Measurements from ENCODE around the gene HECW1. TPM values are rescaled to one million over a fixed set of nuclear protein-coding genes. Genes with fewer than 3 reads are reported as not detected.

HECW1 gene
- total RNA-seq, 4 donors from 2014 or later: 0.09 to 0.32 (median 0.12) TPM

DNA sequence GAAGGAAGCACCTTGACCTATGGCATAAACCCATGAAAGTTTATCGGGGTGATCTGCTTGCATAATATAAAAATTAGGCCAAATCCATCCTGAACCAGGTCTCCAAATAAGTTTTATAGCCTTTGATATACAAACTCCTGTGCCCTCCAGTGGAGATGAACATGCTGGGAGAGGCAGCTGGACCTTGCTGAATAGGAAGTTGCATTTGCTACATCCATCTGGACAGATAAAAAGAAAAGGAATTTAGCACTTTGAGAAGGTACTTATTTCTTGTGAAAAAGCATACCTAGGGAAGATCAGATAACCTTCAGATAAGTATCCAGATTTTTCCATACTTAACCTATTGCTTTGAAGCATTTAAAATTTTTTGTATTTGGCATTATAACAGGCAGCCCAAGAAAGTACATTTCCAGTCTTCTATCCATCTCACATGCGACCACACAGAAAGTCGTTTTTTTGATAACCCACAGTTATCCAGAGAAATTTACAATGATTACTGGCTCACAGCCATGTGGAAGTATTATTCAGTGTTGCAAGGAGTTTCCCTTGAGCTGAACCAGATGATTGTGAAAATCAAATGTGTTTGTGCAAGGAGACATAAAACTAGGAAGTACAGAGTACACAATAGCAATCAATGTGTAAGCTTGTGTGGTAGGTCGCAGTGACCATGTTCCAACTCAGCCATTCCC is 346.0 kb downstream of the HECW1 start:
- ATAC-seq (ENCODE audit: low FRiP score): no peak
- TF ChIP-seq, protein P1, sequence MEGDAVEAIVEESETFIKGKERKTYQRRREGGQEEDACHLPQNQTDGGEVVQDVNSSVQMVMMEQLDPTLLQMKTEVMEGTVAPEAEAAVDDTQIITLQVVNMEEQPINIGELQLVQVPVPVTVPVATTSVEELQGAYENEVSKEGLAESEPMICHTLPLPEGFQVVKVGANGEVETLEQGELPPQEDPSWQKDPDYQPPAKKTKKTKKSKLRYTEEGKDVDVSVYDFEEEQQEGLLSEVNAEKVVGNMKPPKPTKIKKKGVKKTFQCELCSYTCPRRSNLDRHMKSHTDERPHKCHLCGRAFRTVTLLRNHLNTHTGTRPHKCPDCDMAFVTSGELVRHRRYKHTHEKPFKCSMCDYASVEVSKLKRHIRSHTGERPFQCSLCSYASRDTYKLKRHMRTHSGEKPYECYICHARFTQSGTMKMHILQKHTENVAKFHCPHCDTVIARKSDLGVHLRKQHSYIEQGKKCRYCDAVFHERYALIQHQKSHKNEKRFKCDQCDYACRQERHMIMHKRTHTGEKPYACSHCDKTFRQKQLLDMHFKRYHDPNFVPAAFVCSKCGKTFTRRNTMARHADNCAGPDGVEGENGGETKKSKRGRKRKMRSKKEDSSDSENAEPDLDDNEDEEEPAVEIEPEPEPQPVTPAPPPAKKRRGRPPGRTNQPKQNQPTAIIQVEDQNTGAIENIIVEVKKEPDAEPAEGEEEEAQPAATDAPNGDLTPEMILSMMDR (IDR thresholded peaks at IDR 0.05): no peak
- no peak for DNase-seq (ENCODE audit: low spot score)

GRCh38 chr7:43459019-43459337 is 346.5 kb downstream of the HECW1 start:
- ATAC-seq (ENCODE audit: low FRiP score): no peak
- no peak for DNase-seq (ENCODE audit: low spot score)
- TF ChIP-seq, protein P1 (IDR thresholded peaks at IDR 0.05): no peak

DNA sequence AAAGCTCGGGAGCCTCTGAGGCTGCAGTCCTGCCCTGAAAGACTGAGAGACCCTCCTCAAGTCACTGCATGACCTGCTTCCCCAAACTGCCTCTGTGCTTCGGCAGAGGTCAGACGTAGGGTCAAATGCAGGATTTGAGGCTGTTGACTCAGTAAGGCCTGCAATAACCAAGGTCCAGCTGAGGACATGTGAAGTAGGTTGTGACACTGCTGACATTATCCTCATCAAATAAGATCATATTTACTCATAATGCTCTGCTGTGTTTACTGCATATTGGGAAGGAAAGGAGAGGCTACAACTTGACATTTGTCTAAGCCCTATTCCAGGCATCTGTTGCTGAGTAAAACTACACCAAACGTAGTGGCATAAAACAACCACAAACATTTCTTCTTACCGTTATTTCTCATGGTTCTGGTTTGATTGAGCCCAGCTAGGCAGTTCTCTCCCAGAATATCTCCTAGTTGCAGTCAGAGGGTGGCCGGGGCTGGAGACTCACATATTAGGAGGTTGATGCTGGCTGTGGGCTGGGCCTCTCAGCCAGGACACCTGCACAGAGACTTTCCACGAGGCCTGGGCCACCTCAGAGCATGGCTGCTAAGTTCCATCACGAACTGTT is 348.4 kb downstream of the HECW1 start:
- ATAC-seq (ENCODE audit: low FRiP score): no peak
- TF ChIP-seq, protein P1 (IDR thresholded peaks at IDR 0.05): no peak
- no peak for DNase-seq (ENCODE audit: low spot score)

GRCh38 chr7:43461349-43462024 is 349.0 kb downstream of the HECW1 start:
- TF ChIP-seq, protein P1 (IDR thresholded peaks at IDR 0.05): no peak
- ATAC-seq (ENCODE audit: low FRiP score): no peak
- no peak for DNase-seq (ENCODE audit: low spot score)

DNA sequence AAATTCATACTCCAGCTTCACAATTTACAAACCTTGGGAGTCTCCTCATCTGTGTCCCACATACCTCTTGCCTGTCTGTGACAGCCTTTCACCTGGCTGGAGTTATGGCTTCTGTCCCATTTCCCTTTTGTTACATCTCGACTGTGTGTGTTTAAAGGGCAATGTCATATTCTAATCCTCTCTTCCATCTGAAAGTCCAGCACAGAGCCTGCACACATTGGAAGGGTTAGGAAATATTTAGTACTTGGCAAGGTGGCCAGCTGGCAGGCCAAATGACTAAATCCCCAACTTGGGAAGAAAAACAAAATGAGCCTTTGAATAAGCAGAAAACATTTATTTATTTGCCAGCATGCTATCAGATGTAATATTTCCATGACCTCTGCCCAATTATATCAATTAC is 350.4 kb downstream of the HECW1 start:
- ATAC-seq (ENCODE audit: low FRiP score) (no peak), DNase-seq (ENCODE audit: low spot score) (no peak)
- TF ChIP-seq, protein P1 (IDR thresholded peaks at IDR 0.05): no peak

- ATAC-seq (ENCODE audit: low FRiP score) (no peak), DNase-seq (ENCODE audit: low spot score) (no peak)
- TF ChIP-seq, protein P1 (IDR thresholded peaks at IDR 0.05): no peak
These were observed 351.0 kb downstream of the HECW1 start for GRCh38 chr7:43463401-43463980.
